Measurements from ENCODE around the gene MMP21. TPM values are rescaled to one million over a fixed set of nuclear protein-coding genes. Genes with fewer than 3 reads are reported as not detected.

Gene MMP21
- total RNA-seq, 1 experiment from 2014 or later, result not detected

DNA sequence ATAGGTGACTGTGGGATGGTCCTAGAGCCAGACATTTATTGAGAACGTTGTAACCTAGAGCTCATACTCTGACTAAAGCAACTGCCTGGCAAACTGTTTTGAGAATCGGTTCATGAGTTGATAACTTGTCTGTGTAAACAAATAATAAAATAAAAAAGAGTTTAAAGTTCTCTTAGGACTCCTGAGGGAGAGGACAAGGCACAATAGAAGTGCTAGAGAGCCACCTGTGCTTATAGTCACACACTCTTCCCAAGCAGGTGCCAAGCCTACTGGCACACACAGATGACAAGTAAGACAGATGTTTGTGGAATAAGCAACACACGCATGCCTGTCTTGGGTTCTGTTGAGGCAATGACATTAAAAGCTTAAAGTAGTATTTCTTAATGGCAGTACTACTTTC is 48.2 kb downstream of the MMP21 start:
- DNase-seq, result no peak
- CTCF ChIA-PET, result interaction anchor here (0.6 kb wide), 1 partner anchor 562 kb away, joined by 3 read pairs; no protein-coding TSS in a partner anchor
- Histone ChIP-seq H3K4me3 (ENCODE audit: low read depth, low read length) (no peak overlapping the region), H3K36me3 (ENCODE audit: control insufficient read depth, insufficient read depth, low read length) (peaks cover 2% of the 10 kb centered on the region; the same call in 1 of the 2 replicates), H3K9me3 (no peaks in the 10 kb centered on the region), H3K4me1 (no peaks in the 10 kb centered on the region), H3K27me3 (replicated peaks; ENCODE audit: control insufficient read depth, insufficient read depth, low read length) (no peaks in the 10 kb centered on the region)
- BruUV-seq (replicated peaks), result no TSS peak
- no peaks in the 10 kb centered on the region for H3K9me3 Mint-ChIP-seq (ENCODE audit: unreplicated experiment)
- peaks cover 89% of the 10 kb centered on the region for H3K36me3 Mint-ChIP-seq (ENCODE audit: insufficient read depth, unreplicated experiment)
- no peak overlapping the region for H3K27ac Mint-ChIP-seq (ENCODE audit: unreplicated experiment)
- TF ChIP-seq CTCF (IDR thresholded peaks at IDR 0.05; ENCODE audit: insufficient read depth in 1 of 2, low read depth in 1 of 2, low read length in 1 of 2, severe bottlenecking in 1 of 2, unreplicated experiment in 1 of 2), result no peak
- H3K4me1 Mint-ChIP-seq (ENCODE audit: low read depth, unreplicated experiment), result no peaks in the 10 kb centered on the region
- H3K4me3 Mint-ChIP-seq (ENCODE audit: unreplicated experiment), result no peak overlapping the region
- intact Hi-C loops (cut with micrococcal nuclease; ENCODE audit: unreplicated experiment), result no loop called here
- POLR2A ChIA-PET, result interaction anchor here (0.6 kb wide), 1 partner anchor 356 kb away, joined by 4 read pairs; no protein-coding TSS in a partner anchor
- H3K27me3 Mint-ChIP-seq (ENCODE audit: insufficient read depth, unreplicated experiment), result no peaks in the 10 kb centered on the region

DNA sequence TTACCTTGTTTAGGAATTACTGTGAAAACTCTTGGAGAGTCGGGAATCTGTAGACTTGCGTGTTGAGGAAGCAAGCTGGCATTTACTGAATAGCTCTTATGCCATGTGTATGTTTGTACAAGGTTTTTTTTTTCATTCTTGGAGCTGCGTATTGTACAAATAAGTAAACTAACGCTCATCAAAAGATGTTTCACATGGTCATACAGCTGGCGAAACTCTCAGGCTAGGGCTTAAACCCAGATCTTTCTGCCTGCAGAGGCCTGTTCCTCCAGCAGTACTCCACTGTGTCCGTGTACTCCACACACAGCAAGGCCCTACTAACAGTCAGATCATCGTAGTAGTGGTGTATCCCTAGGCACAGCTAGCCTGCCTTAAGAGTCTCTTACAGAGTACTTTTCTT is 48.7 kb downstream of the MMP21 start:
- H3K36me3 ChIP-seq (ENCODE audit: control insufficient read depth, insufficient read depth, low read length), result peaks cover 2% of the 10 kb centered on the region; the same call in 1 of the 2 replicates

DNA sequence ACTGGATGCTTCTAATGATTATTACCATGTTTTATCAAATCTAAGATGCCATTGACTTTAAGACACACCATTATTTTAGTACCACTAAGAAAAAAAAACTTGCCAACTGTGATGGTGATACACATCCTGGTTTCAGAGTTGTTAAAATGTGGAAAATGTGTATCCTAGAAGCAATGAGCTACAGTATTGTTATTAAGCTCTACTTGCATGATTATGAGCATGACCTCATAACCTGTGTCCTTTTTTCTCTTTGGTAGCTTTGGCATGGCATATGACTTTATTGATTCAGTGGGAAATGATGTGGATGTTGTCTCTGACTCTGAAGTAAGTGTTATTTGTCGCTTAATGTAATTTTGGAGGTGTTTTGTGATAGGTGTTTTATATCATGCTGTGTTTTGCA is 52.8 kb downstream of the MMP21 start:
- H3K4me1 Mint-ChIP-seq (ENCODE audit: low read depth, unreplicated experiment), result no peaks in the 10 kb centered on the region
- intact Hi-C loops (cut with micrococcal nuclease; ENCODE audit: unreplicated experiment), result no loop called here
- no peaks in the 10 kb centered on the region for H3K27me3 Mint-ChIP-seq (ENCODE audit: insufficient read depth, unreplicated experiment)
- H3K27ac Mint-ChIP-seq (ENCODE audit: unreplicated experiment), result no peak overlapping the region
- H3K27me3 ChIP-seq (replicated peaks; ENCODE audit: control insufficient read depth, insufficient read depth, low read length), result no peaks in the 10 kb centered on the region
- DNase-seq, result no peak
- H3K36me3 ChIP-seq (ENCODE audit: control insufficient read depth, insufficient read depth, low read length), result peaks cover 2% of the 10 kb centered on the region; the same call in 1 of the 2 replicates
- no peak for TF ChIP-seq CTCF (IDR thresholded peaks at IDR 0.05; ENCODE audit: insufficient read depth in 1 of 2, low read depth in 1 of 2, low read length in 1 of 2, severe bottlenecking in 1 of 2, unreplicated experiment in 1 of 2)
- H3K4me1 ChIP-seq, result peaks cover 5% of the 10 kb centered on the region; the same call in 1 of the 2 replicates
- POLR2A ChIA-PET, result no interaction called here
- no peak overlapping the region for H3K4me3 Mint-ChIP-seq (ENCODE audit: unreplicated experiment)
- peaks cover 65% of the 10 kb centered on the region for H3K36me3 Mint-ChIP-seq (ENCODE audit: insufficient read depth, unreplicated experiment)
- BruUV-seq (replicated peaks), result no TSS peak
- H3K4me3 ChIP-seq (ENCODE audit: low read depth, low read length), result no peak overlapping the region
- CTCF ChIA-PET, result no interaction called here
- H3K9me3 ChIP-seq, result no peaks in the 10 kb centered on the region
- H3K9me3 Mint-ChIP-seq (ENCODE audit: unreplicated experiment), result no peaks in the 10 kb centered on the region

More for the DNA sequence above, 48.7 kb downstream of the MMP21 start:
- no peak overlapping the region for H3K4me3 Mint-ChIP-seq (ENCODE audit: unreplicated experiment)
- no peak for TF ChIP-seq CTCF (IDR thresholded peaks at IDR 0.05; ENCODE audit: insufficient read depth in 1 of 2, low read depth in 1 of 2, low read length in 1 of 2, severe bottlenecking in 1 of 2, unreplicated experiment in 1 of 2)
- no peak for DNase-seq
- no peaks in the 10 kb centered on the region for H3K9me3 ChIP-seq
- no peaks in the 10 kb centered on the region for H3K4me1 Mint-ChIP-seq (ENCODE audit: low read depth, unreplicated experiment)
- BruUV-seq (replicated peaks), result no TSS peak
- no peak overlapping the region for H3K27ac Mint-ChIP-seq (ENCODE audit: unreplicated experiment)
- H3K27me3 ChIP-seq (replicated peaks; ENCODE audit: control insufficient read depth, insufficient read depth, low read length), result no peaks in the 10 kb centered on the region
- intact Hi-C loops (cut with micrococcal nuclease; ENCODE audit: unreplicated experiment), result no loop called here
- peaks cover 86% of the 10 kb centered on the region for H3K36me3 Mint-ChIP-seq (ENCODE audit: insufficient read depth, unreplicated experiment)
- no peak overlapping the region for H3K4me3 ChIP-seq (ENCODE audit: low read depth, low read length)
- CTCF ChIA-PET, result no interaction called here
- H3K27me3 Mint-ChIP-seq (ENCODE audit: insufficient read depth, unreplicated experiment), result no peaks in the 10 kb centered on the region
- no peaks in the 10 kb centered on the region for H3K9me3 Mint-ChIP-seq (ENCODE audit: unreplicated experiment)
- H3K4me1 ChIP-seq, result no peaks in the 10 kb centered on the region
- POLR2A ChIA-PET, result interaction anchor here (0.6 kb wide), 1 partner anchor 355 kb away, joined by 4 read pairs; no protein-coding TSS in a partner anchor

Data from Caco-2 (cell line).